GM12878 (cell line): ENCODE results near the gene FAM222A. TPM values are rescaled to one million over a fixed set of nuclear protein-coding genes. Genes with fewer than 3 reads are reported as not detected.

Source experiments
- CHD2 ChIP-seq: IDR thresholded peaks from 2 replicates; pipeline ENCODE4 v1.6.1; 2011; ENCODE audit warnings: low read depth, low read length, improper control_type of control experiment, borderline replicate concordance
- CUX1 ChIP-seq: IDR thresholded peaks from 2 replicates; pipeline ENCODE4 v1.6.1; 2012; ENCODE audit warnings: improper control_type of control experiment, low read depth, low read length; ENCODE audit not compliant: insufficient replicate concordance
- DPF2 ChIP-seq: fragments of 450-650 bp; IDR thresholded peaks from 2 replicates; pipeline ENCODE4 v1.6.1; 2017; ENCODE audit warnings: mild to moderate bottlenecking
- SUPT20H ChIP-seq: IDR thresholded peaks from 2 replicates; pipeline ENCODE4 v1.6.1; 2011; ENCODE audit warnings: low read depth, mild to moderate bottlenecking, low read length, moderate library complexity, borderline replicate concordance; ENCODE audit not compliant: control insufficient read depth
- SUZ12 ChIP-seq: fragments of 200-600 bp; sonication (generic); IDR thresholded peaks from one replicate; pipeline ENCODE4 v1.6.1; 2018; ENCODE audit warnings: antibody characterized with exemption, mild to moderate bottlenecking; ENCODE audit not compliant: unreplicated experiment
- TARDBP ChIP-seq: IDR thresholded peaks from 2 replicates; pipeline ENCODE4 v1.6.1; 2016; ENCODE audit warnings: borderline replicate concordance
- WRNIP1 ChIP-seq: IDR thresholded peaks from 2 replicates; pipeline ENCODE4 v1.6.1; 2011; ENCODE audit warnings: low read depth, low read length, improper control_type of control experiment, borderline replicate concordance
- ZNF687 ChIP-seq: fragments of 450-650 bp; IDR thresholded peaks from 2 replicates; pipeline ENCODE4 v1.6.1; 2017; ENCODE audit warnings: mild to moderate bottlenecking, moderate library complexity
- polyA plus RNA-seq, 11 experiments: library from polyadenylated mRNA; depleted of rRNA in 4 of 11; unstranded in 6 of 11; stranded (reverse) in 5 of 11; fragments of >200 nt; fragmentation: Nextera tagmentation in 4 of 11; fragmentation: Illumina TruSeq in 1 of 11; extraction: Ambion mirVana in 4 of 11; extraction: Trizol in 1 of 11; gene quantifications; 1 replicate in 1 of 11; 2 replicates in 10 of 11; pipeline versions ENCODE4 v1.2.1 to v1.2.3, GENCODE V29; 2011 to 2016; ENCODE audit warnings: inconsistent platforms in 2 of 11, missing spikeins in 2 of 11, low read depth in 1 of 11
- total RNA-seq, 4 experiments: library from RNA; depleted of rRNA in 3 of 4; stranded (reverse); fragments of >200 nt in 3 of 4; fragmentation: Illumina TruSeq in 1 of 4; extraction: Trizol in 1 of 4; gene quantifications; 2 replicates each; pipeline versions ENCODE4 v1.2.1 to v1.2.3, GENCODE V29; 2013 to 2021
- TF ChIP-seq, protein P1 (sequence below): fragments of 450-650 bp; formaldehyde crosslinking; IDR thresholded peaks from 2 replicates; pipeline ENCODE4 v1.4.0; 2022; ENCODE audit warnings: mild to moderate bottlenecking, moderate library complexity

Gene FAM222A
- total and polyA plus RNA-seq, 10 of the 15 experiments (the other 5 are each of a cell fraction or from before 2014, with no cell fraction given): 0.04 to 0.49 (median 0.14) TPM; not detected in 3

- TF ChIP-seq, protein P1, sequence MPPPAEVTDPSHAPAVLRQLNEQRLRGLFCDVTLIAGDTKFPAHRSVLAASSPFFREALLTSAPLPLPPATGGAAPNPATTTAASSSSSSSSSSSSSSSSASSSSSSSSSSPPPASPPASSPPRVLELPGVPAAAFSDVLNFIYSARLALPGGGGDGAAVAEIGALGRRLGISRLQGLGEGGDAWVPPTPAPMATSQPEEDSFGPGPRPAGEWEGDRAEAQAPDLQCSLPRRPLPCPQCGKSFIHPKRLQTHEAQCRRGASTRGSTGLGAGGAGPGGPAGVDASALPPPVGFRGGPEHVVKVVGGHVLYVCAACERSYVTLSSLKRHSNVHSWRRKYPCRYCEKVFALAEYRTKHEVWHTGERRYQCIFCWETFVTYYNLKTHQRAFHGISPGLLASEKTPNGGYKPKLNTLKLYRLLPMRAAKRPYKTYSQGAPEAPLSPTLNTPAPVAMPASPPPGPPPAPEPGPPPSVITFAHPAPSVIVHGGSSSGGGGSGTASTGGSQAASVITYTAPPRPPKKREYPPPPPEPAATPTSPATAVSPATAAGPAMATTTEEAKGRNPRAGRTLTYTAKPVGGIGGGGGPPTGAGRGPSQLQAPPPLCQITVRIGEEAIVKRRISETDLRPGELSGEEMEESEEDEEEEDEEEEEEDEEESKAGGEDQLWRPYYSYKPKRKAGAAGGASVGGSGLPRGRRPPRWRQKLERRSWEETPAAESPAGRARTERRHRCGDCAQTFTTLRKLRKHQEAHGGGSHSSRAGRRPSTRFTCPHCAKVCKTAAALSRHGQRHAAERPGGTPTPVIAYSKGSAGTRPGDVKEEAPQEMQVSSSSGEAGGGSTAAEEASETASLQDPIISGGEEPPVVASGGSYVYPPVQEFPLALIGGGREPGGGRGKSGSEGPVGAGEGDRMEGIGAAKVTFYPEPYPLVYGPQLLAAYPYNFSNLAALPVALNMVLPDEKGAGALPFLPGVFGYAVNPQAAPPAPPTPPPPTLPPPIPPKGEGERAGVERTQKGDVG (CRISPR knock-in tag): no peak
- TF ChIP-seq SUZ12 (no peak), DPF2 (no peak), WRNIP1 (no peak), TARDBP (no peak), ZNF687 (no peak), CUX1 (no peak), CHD2 (no peak), SUPT20H (no peak)
Measured at GRCh38 chr12:109785854-109786253, 72.2 kb downstream of the FAM222A start (continued).
